HepG2 (cell line): ENCODE results near the gene SAMD10. TPM values are rescaled to one million over a fixed set of nuclear protein-coding genes. Genes with fewer than 3 reads are reported as not detected.

ENCODE experiments used
- CCAR2 ChIP-seq: fragments of 200-400 bp; formaldehyde crosslinking; optimal IDR thresholded peaks from 2 replicates; pipeline ENCODE3; 2018; ENCODE audit warnings: low read depth, mild to moderate bottlenecking, low read length, moderate library complexity
- CHD4 ChIP-seq: fragments of 200-600 bp; sonication (generic); IDR thresholded peaks from 2 replicates; pipeline ENCODE4 v1.7.0; 2017; ENCODE audit warnings: mild to moderate bottlenecking, low read length, borderline replicate concordance
- EP300 ChIP-seq, 3 experiments: sonication (generic) in 1 of 3; formaldehyde crosslinking in 1 of 3; IDR thresholded peaks; 2 replicates each; pipeline versions ENCODE4 v1.5.1 to v1.6.1; 2011 to 2020; ENCODE audit warnings: low read depth in 2 of 3, low read length in 2 of 3, borderline replicate concordance in 1 of 3, improper control_type of control experiment in 1 of 3, mild to moderate bottlenecking in 1 of 3, missing genetic modification reagents in 1 of 3, moderate library complexity in 1 of 3
- MEIS1 ChIP-seq: sonication (generic); formaldehyde crosslinking; IDR thresholded peaks from 2 replicates; pipeline ENCODE4 v1.9.0; 2021; ENCODE audit warnings: mild to moderate bottlenecking, missing genetic modification reagents, moderate library complexity, borderline replicate concordance
- PTBP1 ChIP-seq: fragments of 200-400 bp; formaldehyde crosslinking; IDR thresholded peaks from 2 replicates; pipeline ENCODE4 v1.6.1; 2018; ENCODE audit warnings: low read length, low read depth; ENCODE audit not compliant: poor library complexity, severe bottlenecking
- REPIN1 ChIP-seq: sonication (generic); formaldehyde crosslinking; IDR thresholded peaks from 2 replicates; pipeline ENCODE4 v1.8.0; 2022; ENCODE audit warnings: missing genetic modification reagents, low read depth, mild to moderate bottlenecking, borderline replicate concordance
- REST ChIP-seq, 2 experiments: IDR thresholded peaks; 2 replicates each; pipeline ENCODE4 v1.6.1; 2011 to 2012; ENCODE audit warnings: low read length in 2 of 2, borderline replicate concordance in 1 of 2, low read depth in 1 of 2, mild to moderate bottlenecking in 1 of 2, moderate library complexity in 1 of 2
- RFXAP ChIP-seq: sonication (generic); formaldehyde crosslinking; IDR thresholded peaks from 2 replicates; pipeline ENCODE4 v1.4.0; 2020; ENCODE audit warnings: missing genetic modification reagents, borderline replicate concordance
- SKI ChIP-seq: fragments of 450-650 bp; IDR thresholded peaks from one replicate; pipeline ENCODE4 v1.6.1; 2018; ENCODE audit warnings: mild to moderate bottlenecking; ENCODE audit not compliant: partially characterized antibody
- TBL1XR1 ChIP-seq: fragments of 150-350 bp; IDR thresholded peaks from 2 replicates; pipeline ENCODE4 v1.6.1; 2014; ENCODE audit warnings: borderline replicate concordance, low read length; ENCODE audit not compliant: partially characterized antibody
- THYN1 ChIP-seq: sonication (generic); formaldehyde crosslinking; IDR thresholded peaks from 2 replicates; pipeline ENCODE4 v1.8.1; 2023; ENCODE audit warnings: low read depth, mild to moderate bottlenecking, moderate library complexity, missing genetic modification reagents, borderline replicate concordance
- TRAFD1 ChIP-seq: sonication (generic); formaldehyde crosslinking; IDR thresholded peaks from 2 replicates; pipeline ENCODE4 v1.5.1; 2020; ENCODE audit warnings: missing genetic modification reagents, mild to moderate bottlenecking, borderline replicate concordance
- ZFP82 ChIP-seq: sonication (generic); formaldehyde crosslinking; IDR thresholded peaks from 2 replicates; pipeline ENCODE4 v1.5.1; 2020; ENCODE audit warnings: mild to moderate bottlenecking, missing genetic modification reagents, borderline replicate concordance
- ZNF10 ChIP-seq: sonication (generic); formaldehyde crosslinking; IDR thresholded peaks from 2 replicates; pipeline ENCODE4 v1.4.0; 2020; ENCODE audit warnings: mild to moderate bottlenecking, low read depth, missing genetic modification reagents, borderline replicate concordance
- ZNF12 ChIP-seq: sonication (generic); formaldehyde crosslinking; IDR thresholded peaks from 2 replicates; pipeline ENCODE4 v1.5.0; 2020; ENCODE audit warnings: missing genetic modification reagents
- ZNF326 ChIP-seq: sonication (generic); formaldehyde crosslinking; IDR thresholded peaks from 2 replicates; pipeline ENCODE4 v1.4.0; 2020; ENCODE audit warnings: missing genetic modification reagents, borderline replicate concordance
- ZNF333 ChIP-seq: sonication (generic); formaldehyde crosslinking; IDR thresholded peaks from 2 replicates; pipeline ENCODE4 v1.4.0; 2020; ENCODE audit warnings: mild to moderate bottlenecking, missing genetic modification reagents, borderline replicate concordance
- ZXDC ChIP-seq: sonication (generic); formaldehyde crosslinking; IDR thresholded peaks from 2 replicates; pipeline ENCODE4 v1.5.0; 2020; ENCODE audit warnings: mild to moderate bottlenecking, missing genetic modification reagents
- polyA plus RNA-seq, 8 experiments: library from polyadenylated mRNA; depleted of rRNA in 3 of 8; stranded (reverse) in 7 of 8; unstranded in 1 of 8; fragments of >200 nt; fragmentation: Illumina TruSeq in 4 of 8; extraction: Trizol in 4 of 8; gene quantifications; 2 replicates each; pipeline versions ENCODE4 v1.2.1 to v1.2.3, GENCODE V29; 2011 to 2016; ENCODE audit warnings: low read depth in 4 of 8, missing spikeins in 1 of 8, mixed read lengths in 1 of 8; ENCODE audit not compliant: insufficient read depth in 1 of 8
- total RNA-seq, 5 experiments: library from RNA; depleted of rRNA; stranded (reverse); fragments of >200 nt; fragmentation: Illumina TruSeq; extraction: Trizol; gene quantifications; 2 replicates each; pipeline ENCODE4 v1.2.3, GENCODE V29; 2016; ENCODE audit warnings: low read depth in 1 of 5

SAMD10 gene
- total and polyA plus RNA-seq, 2 of the 13 experiments (the other 11 are each of a cell fraction or from before 2014, with no cell fraction given) = 6.1 to 11.0 TPM

DNA sequence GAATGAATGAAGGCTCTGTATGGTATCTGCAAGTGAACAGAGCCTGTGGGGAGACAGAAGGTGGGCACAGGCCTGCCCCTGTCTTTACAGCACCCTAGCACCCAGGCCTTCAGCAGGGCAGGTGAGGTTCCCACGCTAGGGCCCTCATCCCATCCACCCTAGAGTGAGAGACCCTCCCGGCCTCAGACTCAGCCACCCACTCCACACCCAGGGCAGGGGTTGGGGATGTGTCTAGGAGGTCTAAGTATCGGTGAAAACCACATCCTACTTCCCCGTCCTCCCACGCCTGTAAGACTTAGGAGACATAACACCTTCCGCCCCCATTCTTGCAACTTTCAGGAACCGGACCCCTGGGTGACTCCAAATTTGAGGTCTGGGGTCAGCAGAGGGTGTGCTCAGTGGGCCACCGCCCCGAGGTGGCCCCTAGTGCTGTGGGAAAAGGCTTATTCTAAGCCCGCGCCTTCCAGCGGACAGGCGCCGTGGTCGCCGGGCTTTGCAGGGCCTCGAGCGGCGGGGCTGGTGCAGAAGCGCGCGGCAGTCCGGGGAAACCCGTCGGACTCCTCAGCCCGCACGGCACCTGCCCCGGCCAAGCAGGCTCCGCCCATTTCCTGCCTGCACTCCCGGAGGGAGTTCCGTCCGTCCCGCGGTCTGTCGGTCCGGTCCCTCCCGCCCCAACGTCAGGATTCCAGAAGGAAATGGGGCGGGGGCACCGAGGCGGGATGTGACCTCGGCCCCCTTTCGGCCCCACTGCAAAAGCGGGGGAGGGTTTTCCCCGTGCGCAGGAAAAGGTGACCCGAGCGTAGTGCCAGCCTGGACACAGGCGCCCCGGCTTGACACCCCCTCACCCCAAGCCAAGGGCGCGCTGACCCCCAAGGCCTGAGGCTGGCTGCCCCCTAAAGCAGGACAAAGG, 868 bp downstream of the SAMD10 start (continued):
- TF ChIP-seq EP300 (IDR thresholded peaks at IDR 0.05; ENCODE audit: low read depth in 2 of 2, low read length in 2 of 2) (no peak), EP300 (CRISPR knock-in tag; IDR thresholded peaks at IDR 0.05; ENCODE audit: borderline replicate concordance) (0 out of 2 replicates have a peak, but pooled peaks have one; percentile 38), ZFP82 (CRISPR knock-in tag) (peak; percentile 27; the same call in 1 of the 2 replicates), SKI (no peak), ZXDC (CRISPR knock-in tag) (peak; percentile 92; the same call in 1 of the 2 replicates), ZNF326 (CRISPR knock-in tag) (peak; percentile 73; the same call in 1 of the 2 replicates), REPIN1 (peak; percentile 63), ZNF10 (CRISPR knock-in tag) (0 out of 2 replicates have a peak, but pooled peaks have one; percentile 27), MEIS1 (CRISPR knock-in tag) (peak; percentile 8; the same call in 1 of the 2 replicates), TBL1XR1 (no peak), PTBP1 (no peak), THYN1 (CRISPR knock-in tag) (no peak), CCAR2 (no peak), REST (IDR thresholded peaks at IDR 0.05; ENCODE audit: borderline replicate concordance in 1 of 2, low read depth in 1 of 2, low read length in 2 of 2) (no peak), CHD4 (no peak), ZNF333 (CRISPR knock-in tag) (no peak), ZNF12 (CRISPR knock-in tag) (no peak; the same call in 1 of the 2 replicates), TRAFD1 (CRISPR knock-in tag) (peak; percentile 51; the same call in 1 of the 2 replicates), RFXAP (peak; percentile 84)
